Glomerular visceral epithelial cell (primary cell): Measurements from ENCODE around the gene NT5C3B.

Experiments
- DNase-seq: peaks from one replicate; pipeline ENCODE4 v3.0.0-alpha.2; 2016; ENCODE audit errors: extremely low spot score

NT5C3B gene

DNA sequence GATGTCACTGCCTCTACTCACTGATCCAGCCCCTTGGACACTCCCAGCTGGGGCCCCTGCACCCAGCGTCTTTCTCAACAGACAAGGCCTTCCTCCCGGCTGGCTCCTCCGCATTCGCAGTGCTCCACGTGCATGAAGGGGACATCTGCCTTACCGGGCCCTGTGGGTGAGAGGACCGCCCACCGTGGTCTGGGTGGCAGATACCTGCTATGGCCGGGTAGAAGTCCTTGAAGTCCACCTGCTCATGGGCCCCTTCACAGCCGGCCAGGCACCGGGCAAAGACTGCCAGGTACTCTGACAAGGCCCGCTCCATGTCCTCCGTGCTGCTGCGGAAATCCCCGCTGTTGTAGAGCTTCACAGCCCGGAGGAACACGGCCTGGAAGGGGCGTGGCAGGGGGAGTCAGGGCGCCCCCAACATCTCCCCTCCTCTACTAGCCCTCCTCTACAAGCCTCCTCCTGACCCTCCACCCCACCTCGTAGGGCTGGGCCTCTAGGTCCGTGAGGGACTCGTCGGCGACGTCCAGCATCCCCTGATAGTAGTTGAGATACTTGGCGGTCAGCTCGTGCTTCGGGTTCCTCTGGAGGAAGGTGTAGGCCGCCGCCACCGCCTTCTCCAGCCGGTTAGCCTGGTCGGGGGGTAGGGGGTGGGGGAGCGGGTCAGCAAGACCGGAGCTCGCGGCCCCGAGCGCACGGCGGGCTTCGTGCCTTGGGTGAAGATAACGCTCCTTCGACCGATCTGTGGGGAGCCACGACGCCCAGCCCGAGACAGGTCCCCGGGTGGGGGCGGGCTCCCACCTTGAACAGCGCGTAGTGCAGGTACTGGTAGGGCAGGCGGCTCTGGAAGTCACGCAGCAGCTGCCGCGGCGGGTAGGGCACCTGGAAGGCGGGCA, 25.1 kb downstream of the NT5C3B start:
- no peak for DNase-seq

GRCh38 chr17:41806685-41807445, 29.2 kb downstream of the NT5C3B start:
- DNase-seq, result no peak

GRCh38 chr17:41803049-41804020, 32.7 kb downstream of the NT5C3B start:
- no peak for DNase-seq

GRCh38 chr17:41801374-41802271, 34.4 kb downstream of the NT5C3B start:
- peak; percentile 96 for DNase-seq

DNA sequence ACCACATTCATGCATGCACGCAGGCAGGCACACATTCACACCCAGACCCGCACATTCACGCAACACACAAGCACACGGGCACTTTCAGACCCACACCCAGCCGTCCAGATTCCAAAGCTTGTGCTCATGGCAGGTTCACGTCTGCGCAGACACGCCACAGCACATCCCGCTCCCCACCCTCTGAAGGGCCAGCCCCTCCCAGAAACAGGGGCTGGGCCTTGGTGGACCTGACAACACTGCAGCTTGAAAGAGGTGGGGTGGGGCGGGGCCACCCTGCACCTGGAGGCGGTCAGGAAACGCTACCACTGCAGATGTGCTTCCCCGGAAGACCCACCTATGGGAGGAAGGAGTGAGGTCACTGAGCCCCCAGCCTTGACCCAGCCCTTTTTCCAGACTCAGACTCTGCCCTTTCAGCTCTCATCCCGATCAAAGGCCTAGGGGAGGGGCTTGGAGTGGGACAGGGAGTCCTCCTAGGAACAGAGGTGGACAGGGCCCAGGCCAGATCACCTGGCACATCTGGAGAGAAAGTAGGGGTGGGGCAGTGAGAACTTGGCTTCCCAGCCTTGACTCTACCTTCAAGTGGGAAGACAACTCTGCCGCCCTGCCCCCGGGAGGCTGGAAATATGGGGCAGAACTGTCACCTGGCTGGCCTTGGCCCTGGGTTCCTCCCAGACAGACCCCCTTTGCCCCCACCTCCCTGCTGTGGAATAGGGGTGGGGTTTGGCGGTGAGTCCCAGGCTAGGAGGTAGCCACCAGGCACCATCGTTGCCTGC, 35.2 kb downstream of the NT5C3B start:
- DNase-seq, result peak; percentile 82

DNA sequence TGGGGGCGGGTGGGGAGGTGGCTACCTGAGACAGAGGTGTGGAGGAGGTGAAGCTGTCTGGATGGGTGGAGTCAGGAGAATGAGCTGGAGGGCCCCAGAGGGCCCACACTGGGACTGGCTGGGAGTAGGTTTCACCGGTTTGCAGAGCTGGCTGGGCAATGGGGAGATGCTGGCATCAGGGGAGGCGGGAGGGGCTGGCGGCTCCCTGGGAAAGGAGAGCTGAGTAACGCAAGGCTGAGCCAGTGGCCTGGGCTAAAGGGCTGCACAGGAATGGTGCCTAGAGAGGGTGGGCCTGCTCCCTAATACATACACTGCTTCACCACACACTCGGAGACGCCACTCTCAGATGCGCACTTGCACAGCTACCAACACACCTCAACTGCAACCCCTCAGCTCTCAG, 36.7 kb downstream of the NT5C3B start:
- no peak for DNase-seq

DNA sequence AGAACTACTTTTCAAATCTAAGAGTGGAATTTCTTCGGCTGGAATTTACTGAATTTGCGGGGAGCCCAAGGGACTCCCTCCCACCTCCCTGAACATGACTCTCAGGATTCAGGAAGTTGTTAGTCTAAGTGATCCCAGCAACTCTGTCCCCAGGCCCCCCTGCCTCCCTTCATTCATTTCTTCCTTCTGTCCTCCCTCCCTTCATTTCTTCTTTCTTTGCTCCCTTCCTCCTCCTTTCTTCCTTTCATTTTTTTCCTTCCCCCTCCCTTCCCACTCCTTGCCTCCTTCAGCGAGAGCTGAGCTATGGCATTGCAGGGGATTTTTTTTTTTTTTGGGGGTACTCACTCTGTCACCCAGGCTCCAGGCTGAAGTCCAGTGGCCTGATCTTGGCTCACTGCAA, 38.7 kb downstream of the NT5C3B start:
- DNase-seq, result no peak

DNA sequence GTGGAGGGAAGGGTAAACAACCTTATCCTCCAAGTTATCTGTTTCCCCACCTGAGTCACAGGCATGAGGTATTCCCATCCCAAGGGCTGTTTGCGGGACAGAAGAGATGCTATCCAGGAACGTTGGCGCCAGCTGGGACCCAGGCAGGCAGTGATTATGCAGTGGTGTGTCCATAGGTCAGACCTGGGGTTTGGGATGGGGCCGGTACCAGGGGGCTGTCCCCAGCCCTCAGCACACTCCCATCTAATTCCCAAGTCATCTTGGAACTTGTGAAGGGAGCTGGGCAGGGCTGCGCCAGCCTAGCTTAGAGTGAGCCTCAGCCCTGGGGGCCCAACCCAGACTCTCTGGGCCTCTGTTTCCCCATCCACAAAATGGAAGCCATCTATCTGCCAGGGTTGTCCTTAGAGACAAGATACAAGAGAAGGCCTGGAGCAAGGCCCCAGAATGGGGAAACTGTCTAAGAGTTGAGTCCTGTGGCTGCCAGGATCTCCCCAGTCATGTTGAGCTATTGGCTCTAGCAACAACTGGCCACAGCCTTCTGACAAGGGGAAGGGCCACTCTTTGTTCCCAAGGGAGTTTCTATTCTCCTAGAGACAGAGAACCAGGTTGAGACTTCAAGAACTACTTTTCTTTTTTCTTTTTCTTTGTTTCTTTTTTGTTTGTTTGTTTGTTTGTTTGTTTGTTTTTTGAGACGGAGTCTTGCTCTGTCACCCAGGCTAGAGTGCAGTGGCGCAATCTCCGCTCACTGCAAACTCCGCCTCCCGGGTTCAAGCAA, 39.7 kb downstream of the NT5C3B start:
- DNase-seq, result no peak

DNA sequence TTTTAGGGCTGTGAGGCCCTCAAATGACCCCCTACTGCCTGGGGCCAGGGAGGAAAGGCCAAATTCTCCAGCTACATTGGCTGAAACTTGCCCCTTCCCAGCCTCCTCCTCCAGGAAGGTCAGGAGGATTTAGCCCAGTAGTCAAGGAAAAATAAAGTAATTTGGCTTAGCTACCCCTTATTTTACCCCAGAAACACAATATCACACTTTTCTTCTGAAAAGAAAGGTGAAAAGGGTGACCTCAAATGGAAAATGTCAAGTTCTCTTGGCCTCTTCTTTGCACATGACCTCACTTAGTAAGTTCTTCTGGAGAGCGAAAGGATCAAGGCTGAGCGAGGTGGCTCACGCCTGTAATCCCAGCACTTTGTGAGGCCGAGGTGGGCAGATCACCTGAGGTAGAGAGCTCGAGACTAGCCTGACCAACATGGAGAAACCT, 41.5 kb downstream of the NT5C3B start:
- no peak for DNase-seq

- DNase-seq, result no peak
Observed at GRCh38 chr17:41793784-41794539, 42.1 kb downstream of the NT5C3B start.

DNA sequence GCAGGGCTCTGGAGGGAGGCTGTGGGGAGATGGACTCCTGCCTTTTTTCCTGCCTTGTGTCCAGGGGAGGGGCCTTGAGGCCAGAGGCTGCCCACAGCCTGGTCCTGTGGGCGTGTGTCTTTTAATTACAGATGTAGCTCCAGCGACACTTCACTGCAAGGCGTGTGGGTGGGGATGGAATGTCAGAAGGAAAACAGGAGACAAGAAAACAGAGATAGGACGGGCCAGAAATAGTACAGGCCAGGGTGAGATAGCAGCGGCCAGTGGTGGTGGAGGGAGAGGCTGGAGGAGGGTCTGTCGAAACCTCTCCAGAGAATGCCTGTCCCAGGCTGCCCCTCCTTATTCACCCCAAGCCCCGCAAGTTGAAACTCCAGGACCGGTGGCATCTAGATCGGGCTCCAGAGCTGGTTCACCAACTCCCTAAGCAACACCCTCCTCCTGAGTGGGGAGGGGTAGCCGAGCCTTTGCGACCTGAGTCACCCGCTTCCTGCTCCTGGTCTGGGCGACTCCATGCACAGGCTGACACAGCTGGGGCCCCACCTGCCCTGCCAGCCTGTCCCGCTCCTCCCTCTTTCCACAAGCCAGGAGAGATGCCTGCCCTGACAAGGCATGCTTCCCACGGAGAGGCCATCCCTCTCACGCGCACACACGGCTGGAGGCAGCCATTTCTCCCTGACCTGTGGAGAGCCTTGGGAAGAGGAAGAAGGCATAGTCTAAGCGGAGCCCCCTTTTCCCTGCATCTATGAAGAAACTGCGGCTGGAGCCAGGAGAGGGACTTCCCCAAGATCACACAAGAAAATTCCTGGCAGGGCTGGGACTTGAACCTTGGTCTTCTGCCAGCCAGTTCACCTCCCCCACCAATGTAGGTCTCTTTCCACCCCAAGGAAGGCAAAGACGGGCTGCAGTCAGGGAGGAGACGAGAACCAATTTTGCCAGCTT, 42.9 kb downstream of the NT5C3B start:
- peak; percentile 92 for DNase-seq

DNA sequence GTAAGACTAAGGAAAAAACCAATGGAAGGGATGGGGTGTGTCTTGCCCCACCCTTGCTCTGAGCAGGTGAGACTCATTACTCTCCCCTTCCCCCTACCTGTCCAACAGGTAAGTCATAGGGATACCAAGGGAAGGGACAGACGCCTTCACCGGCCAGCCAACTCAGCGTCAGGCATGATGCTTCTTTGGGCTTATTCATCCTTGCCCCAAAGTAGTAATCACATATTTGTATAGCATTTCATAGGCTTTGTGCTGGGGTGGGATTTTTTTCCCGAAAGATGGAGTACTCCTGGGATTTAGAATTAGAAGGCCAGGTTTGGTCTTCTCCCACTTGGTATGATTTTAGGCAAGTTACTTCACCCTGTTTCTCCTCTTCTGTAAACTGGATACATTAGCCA, 49.0 kb downstream of the NT5C3B start:
- no peak for DNase-seq

GRCh38 chr17:41786227-41787020, 49.6 kb downstream of the NT5C3B start, which contains the start of gene JUP:
Gene JUP, minus strand, starts transcription at chr17:41786711. Its CDS starts 14,857 bp downstream, at chr17:41771854.
- peak; percentile 100 for DNase-seq

- DNase-seq, result no peak
Observed at GRCh38 chr17:41785859-41786226, 50.2 kb downstream of the NT5C3B start.

GRCh38 chr17:41785091-41785858, 50.8 kb downstream of the NT5C3B start:
- DNase-seq, result no peak
